ENCODE results near the gene TBL3. TPM values are rescaled to one million over a fixed set of nuclear protein-coding genes. Genes with fewer than 3 reads are reported as not detected.

Gene TBL3
- total RNA-seq, 4 donors from 2014 or later = 34.4 to 91.8 (median 53.7) TPM

DNA sequence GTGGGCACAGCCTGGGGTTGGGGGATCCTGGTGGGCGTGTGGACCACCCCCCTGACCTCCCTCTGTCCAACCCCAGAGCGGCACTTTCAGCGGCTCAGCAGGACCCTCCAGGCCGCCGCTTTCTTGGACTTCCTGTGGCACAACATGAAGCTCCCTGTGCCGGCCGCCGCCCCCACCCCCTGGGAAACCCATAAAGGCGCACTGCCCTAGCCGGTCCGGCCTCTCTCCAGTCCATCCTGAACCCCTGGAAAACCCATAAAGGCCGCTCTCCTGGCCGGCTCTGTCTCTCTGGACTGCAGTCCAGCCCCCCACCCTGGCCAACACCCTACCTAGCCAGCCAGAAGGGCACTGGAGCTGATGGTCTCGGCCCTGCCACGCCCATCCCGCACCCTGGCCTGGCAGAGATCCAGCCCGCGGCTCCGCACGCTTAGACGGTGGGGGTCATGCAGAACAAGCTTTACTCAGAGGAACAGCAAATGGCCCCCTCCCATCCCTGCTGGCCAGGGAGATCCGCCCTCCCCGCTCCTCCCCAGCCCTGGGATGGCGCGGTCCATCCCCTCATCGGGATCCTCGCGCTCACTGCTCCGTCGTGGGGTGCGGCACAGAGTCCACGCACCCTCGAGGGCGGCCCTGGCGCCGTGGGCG is 6.7 kb downstream of the TBL3 start:
- TF ChIP-seq POLR2A (IDR thresholded peaks at IDR 0.05) = no peak
- TF ChIP-seq, protein P1, sequence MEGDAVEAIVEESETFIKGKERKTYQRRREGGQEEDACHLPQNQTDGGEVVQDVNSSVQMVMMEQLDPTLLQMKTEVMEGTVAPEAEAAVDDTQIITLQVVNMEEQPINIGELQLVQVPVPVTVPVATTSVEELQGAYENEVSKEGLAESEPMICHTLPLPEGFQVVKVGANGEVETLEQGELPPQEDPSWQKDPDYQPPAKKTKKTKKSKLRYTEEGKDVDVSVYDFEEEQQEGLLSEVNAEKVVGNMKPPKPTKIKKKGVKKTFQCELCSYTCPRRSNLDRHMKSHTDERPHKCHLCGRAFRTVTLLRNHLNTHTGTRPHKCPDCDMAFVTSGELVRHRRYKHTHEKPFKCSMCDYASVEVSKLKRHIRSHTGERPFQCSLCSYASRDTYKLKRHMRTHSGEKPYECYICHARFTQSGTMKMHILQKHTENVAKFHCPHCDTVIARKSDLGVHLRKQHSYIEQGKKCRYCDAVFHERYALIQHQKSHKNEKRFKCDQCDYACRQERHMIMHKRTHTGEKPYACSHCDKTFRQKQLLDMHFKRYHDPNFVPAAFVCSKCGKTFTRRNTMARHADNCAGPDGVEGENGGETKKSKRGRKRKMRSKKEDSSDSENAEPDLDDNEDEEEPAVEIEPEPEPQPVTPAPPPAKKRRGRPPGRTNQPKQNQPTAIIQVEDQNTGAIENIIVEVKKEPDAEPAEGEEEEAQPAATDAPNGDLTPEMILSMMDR (IDR thresholded peaks at IDR 0.05) = no peak
- no peak overlapping the region for H3K4me3 ChIP-seq (replicated peaks in 1 of 3)
- H3K27ac ChIP-seq = no peak overlapping the region
- H3K4me1 ChIP-seq = peaks cover 5 to 13% of the 10 kb centered on the region in 2 donors
- intact Hi-C loops (cut with DNase I) = no loop called here
- H3K9me3 ChIP-seq = no peaks in the 10 kb centered on the region
- no peak for DNase-seq
- H3K36me3 ChIP-seq = peaks cover 43 to 50% of the 10 kb centered on the region in 2 donors
- 76 to 97% methylated on average over 5 to 13 of the region's 37 CpGs for WGBS, 2 donors
- H3K27me3 ChIP-seq = peaks cover 13% of the 10 kb centered on the region

DNA sequence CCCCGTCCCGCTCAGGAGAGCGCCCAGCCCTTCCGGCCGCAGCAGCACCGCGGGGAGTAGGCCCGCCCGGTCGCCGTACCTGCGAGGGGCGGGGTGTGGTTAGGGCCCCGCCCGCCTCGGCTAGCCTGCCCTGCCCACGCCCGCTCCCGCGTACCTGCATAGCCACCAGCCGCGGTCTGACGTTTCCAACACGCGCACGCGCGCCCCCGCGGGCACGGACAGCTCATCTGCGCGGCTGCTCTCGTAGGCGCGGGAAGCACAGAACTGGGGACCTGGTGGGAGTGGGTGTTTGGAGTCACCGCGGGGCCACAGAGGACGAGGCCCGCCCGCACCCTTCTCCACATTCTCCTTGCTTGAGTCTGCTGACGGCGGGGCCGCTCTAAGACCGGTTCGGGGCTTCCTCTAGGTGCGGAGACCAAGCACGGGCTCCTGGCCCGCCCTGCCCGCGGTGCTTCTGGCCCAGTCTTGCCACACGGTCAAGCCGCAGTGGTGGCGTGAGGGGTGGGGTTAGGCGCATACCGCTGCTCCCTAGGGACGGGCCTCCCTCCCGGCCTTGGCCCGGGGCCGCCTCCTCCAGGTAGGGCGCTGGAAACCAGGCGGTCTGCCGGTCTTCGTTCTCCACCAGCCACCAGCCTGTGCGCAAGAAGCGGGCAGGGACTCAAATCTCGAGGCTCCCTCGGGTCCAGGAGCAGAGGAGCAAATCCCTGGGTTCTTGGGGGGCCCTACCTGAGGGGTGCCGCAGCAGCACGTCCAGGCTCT is 7.6 kb downstream of the TBL3 start:
- Histone ChIP-seq H3K27ac (no peak overlapping the region), H3K4me3 (replicated peaks in 1 of 3) (no peak overlapping the region), H3K9me3 (no peaks in the 10 kb centered on the region), H3K36me3 (peaks cover 42 to 45% of the 10 kb centered on the region in 2 donors), H3K4me1 (peaks cover 5 to 15% of the 10 kb centered on the region in 2 donors), H3K27me3 (peaks cover 13% of the 10 kb centered on the region)
- 28 to 38% methylated on average over 11 to 43 of the region's 70 CpGs for WGBS, 2 donors
- DNase-seq = peak; percentile 30 to 54
- TF ChIP-seq, protein P1 (IDR thresholded peaks at IDR 0.05) = no peak
- peak in 1 of 2 donors; percentile 12 for TF ChIP-seq POLR2A (IDR thresholded peaks at IDR 0.05)
- intact Hi-C loops (cut with DNase I) = no loop called here

DNA sequence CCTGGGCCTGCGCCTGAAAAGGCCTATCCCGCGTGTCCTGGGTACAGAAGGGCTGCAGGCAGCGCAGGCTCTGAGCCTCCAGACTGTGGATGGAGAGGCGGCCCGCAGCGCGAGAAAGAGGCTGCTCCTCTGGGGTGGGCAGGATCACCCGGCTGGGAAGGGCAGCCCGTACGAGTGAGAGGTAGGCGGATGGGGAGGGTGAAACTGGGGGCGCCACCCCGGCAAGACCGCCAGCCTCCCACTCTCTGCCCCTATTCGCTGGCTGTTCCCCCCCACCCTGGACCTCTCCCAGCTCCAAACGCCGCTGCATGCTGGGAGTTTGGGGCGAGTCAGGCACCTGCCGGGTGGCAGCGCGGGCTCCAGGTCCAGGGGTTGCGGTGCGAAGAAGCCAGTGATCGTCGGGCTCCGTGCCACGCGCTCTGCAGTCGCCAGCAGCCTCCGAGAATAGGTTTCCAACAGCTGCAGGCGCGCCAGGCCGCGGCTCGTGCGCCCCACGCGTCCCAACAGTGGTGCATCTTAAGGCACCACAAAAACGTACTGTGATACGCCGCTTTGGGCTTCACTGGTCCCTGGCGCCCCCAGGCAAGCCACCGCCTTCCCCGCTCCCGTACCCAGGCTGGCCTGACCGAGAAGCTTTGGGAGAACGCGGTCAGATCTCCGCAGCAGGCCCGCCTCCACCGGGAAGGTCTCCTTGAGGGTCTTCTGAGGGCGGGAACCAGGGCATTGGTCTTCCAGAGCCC is 8.3 kb downstream of the TBL3 start:
- Histone ChIP-seq H3K36me3 (peaks cover 35 to 38% of the 10 kb centered on the region in 2 donors), H3K27ac (no peak overlapping the region), H3K4me1 (peaks cover 5 to 22% of the 10 kb centered on the region in 2 donors), H3K9me3 (no peaks in the 10 kb centered on the region), H3K27me3 (peaks cover 13% of the 10 kb centered on the region), H3K4me3 (replicated peaks in 1 of 3) (no peak overlapping the region)
- 2 to 8% methylated on average over 10 to 13 of the region's 53 CpGs for WGBS, 2 donors
- intact Hi-C loops (cut with DNase I) = no loop called here
- TF ChIP-seq POLR2A (IDR thresholded peaks at IDR 0.05) = no peak
- TF ChIP-seq, protein P1 (IDR thresholded peaks at IDR 0.05) = no peak
- no peak for DNase-seq

DNA sequence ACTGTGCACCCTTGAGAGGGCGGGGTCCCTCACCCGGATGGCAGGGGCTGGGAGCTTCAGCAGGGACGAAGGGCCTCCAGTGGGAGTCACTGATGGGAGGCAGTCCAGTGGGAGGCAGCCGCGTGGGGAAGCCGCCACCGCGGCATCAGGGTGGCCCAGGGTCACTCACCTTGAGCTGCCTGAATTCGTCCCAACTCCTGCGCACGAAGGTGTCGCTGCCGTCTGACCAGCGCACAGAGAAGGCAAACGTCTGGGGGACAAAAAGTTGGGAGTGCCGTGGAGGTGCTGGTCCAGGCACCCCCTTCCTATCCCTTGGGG is 8.9 kb downstream of the TBL3 start:
- peaks cover 32 to 35% of the 10 kb centered on the region in 2 donors for H3K36me3 ChIP-seq
- no peak overlapping the region for H3K27ac ChIP-seq
- H3K4me3 ChIP-seq (replicated peaks in 1 of 3) = no peak overlapping the region
- DNase-seq = no peak
- H3K4me1 ChIP-seq = peaks cover 5 to 24% of the 10 kb centered on the region in 2 donors
- no peak for TF ChIP-seq POLR2A (IDR thresholded peaks at IDR 0.05)
- TF ChIP-seq, protein P1 (IDR thresholded peaks at IDR 0.05) = no peak
- H3K27me3 ChIP-seq = peaks cover 13% of the 10 kb centered on the region
- intact Hi-C loops (cut with DNase I) = no loop called here
- WGBS, 2 donors = 19% methylated on average over 13 of the region's 16 CpGs; no CpG with 5 or more reads in 1 of the 2 donors
- no peaks in the 10 kb centered on the region for H3K9me3 ChIP-seq
